HG03025 (cell line): Measurements from ENCODE around the gene ABCA2.

Source experiments
- ATAC-seq: cut with Tn5 transposase; IDR thresholded peaks from one replicate; pipeline ENCODE4 v1.9.1; 2021; ENCODE audit warnings: mild to moderate bottlenecking, moderate library complexity; ENCODE audit not compliant: unreplicated experiment, low FRiP score

ABCA2 gene, protein sequence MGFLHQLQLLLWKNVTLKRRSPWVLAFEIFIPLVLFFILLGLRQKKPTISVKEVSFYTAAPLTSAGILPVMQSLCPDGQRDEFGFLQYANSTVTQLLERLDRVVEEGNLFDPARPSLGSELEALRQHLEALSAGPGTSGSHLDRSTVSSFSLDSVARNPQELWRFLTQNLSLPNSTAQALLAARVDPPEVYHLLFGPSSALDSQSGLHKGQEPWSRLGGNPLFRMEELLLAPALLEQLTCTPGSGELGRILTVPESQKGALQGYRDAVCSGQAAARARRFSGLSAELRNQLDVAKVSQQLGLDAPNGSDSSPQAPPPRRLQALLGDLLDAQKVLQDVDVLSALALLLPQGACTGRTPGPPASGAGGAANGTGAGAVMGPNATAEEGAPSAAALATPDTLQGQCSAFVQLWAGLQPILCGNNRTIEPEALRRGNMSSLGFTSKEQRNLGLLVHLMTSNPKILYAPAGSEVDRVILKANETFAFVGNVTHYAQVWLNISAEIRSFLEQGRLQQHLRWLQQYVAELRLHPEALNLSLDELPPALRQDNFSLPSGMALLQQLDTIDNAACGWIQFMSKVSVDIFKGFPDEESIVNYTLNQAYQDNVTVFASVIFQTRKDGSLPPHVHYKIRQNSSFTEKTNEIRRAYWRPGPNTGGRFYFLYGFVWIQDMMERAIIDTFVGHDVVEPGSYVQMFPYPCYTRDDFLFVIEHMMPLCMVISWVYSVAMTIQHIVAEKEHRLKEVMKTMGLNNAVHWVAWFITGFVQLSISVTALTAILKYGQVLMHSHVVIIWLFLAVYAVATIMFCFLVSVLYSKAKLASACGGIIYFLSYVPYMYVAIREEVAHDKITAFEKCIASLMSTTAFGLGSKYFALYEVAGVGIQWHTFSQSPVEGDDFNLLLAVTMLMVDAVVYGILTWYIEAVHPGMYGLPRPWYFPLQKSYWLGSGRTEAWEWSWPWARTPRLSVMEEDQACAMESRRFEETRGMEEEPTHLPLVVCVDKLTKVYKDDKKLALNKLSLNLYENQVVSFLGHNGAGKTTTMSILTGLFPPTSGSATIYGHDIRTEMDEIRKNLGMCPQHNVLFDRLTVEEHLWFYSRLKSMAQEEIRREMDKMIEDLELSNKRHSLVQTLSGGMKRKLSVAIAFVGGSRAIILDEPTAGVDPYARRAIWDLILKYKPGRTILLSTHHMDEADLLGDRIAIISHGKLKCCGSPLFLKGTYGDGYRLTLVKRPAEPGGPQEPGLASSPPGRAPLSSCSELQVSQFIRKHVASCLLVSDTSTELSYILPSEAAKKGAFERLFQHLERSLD (N-terminal part only)

DNA sequence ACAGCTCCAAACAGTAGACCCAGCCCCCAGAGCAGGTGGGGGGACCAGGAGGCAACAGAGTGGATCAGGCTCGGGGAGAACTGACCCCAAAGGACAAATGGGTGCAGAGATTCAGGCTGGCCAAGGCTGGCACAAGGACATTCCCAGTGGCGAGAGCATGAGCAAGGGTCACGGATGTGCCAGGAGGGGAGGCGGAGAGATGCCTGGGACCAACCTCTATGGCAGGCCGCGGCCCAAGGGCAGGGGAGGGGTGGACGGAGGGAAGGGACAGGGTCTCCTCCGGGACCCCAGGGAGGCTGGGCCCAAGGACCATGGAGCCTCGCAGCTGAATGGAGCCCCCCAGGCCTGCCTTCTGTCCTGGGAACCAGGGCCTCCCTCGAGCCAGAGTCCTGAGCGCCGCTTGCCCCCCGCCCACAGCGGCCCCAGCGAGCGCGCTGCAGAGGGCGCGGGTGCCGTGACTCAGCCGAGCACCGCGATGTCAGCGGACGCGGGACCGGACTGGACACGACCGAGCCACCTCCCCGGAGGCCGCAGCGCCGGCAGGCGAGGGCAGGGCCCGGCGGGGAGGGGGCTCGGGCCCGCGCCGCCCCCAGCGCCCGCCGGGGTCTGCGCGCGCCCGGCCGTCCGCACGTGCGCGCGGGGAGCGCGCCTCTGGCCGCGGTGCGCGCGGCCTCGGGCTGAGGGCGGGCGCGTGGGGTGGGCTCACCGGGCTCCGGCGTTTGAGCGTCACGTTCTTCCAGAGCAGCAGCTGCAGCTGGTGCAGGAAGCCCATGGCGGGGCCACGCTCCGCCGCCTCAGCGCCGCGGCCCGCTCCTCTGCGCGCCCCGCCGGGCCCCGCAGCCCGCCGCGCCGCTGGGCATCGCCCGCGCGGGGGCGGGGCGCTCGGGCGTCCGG lies at the start of gene ABCA2:
Gene ABCA2 (minus strand): TSS at position 869 of the 894 bp plus-strand sequence. CDS start 97 bp downstream, at position 772.
- no peak for ATAC-seq

DNA sequence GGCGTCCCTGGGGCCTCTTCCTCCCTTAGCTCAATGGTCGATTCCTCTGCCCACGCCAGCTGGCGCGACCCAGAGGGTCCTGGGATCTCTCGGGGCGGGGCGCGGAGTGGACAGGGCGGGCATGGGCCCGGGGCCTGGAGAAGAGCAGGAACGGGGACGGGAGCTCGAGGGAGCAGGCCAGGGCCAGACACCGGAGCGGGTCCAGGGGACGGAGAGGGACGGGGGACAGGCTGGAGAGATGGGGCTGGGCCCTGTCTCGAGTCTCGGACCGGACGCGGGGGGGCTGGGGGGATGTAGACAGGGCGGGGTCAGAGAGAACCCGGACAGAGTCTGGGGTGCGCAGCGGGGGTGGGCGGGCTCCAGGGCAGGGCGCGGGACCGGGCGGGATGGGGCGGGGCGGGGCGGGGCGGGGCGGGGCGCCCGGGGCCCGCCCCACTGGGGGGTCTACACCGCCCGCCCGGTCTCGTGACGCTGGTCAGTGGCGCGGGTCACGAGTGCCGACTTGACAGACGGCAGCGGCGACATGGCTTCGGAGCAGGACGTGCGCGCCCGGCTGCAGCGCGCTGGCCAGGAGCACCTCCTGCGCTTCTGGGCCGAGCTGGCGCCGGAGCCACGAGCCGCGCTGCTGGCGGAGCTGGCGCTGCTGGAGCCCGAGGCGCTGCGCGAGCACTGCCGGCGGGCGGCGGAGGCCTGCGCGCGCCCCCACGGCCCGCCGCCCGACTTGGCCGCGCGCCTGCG lies 49.1 kb upstream of the ABCA2 start, which contains the start of gene UAP1L1:
Gene UAP1L1 (plus strand): TSS at position 508 of the 738 bp plus-strand sequence. CDS start 16 bp downstream, at position 524.
- peak; percentile 41 for ATAC-seq

DNA sequence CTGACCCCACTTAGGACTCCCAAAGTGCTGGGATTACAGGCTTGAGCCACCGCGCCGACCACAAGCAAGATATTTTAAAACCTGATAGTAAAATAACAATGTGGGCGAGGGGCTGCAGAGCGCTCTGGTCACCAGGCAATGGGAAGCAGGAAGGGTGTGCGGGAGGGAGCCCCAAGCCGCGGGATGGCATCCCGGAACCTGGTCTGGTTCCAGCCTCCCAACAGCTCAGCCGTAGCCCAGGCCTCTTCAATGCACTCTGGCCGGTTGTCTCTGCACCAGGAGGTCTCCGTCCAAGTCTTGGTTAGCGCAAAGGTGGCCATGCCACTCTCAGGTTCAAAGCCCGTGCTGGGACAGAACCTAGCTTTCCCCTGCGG lies 48.6 kb upstream of the ABCA2 start:
- no peak for ATAC-seq

DNA sequence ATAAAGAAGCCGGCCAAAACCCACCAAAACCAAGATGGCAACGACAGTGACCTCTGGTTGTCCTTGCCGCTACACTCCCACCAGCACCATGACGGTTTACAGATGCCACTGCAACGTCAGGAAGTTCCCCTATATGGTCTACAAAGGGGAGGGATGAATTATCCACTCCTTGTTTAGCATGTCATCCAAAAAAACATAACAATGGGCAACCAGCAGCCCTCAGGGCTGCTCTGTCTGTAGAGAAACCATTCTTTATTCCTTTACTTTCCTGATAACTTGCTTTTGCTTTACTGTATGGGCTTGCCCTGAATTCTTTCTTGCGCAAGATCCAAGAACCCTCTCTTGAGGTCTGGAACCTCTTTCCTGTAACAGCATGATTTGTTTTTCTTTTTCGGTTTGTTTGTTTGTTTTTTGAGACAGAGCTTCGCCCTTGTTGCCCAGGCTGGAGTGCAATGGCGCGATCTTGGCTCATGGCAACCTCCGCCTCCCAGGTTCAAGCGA lies 47.3 kb upstream of the ABCA2 start:
- ATAC-seq = no peak

DNA sequence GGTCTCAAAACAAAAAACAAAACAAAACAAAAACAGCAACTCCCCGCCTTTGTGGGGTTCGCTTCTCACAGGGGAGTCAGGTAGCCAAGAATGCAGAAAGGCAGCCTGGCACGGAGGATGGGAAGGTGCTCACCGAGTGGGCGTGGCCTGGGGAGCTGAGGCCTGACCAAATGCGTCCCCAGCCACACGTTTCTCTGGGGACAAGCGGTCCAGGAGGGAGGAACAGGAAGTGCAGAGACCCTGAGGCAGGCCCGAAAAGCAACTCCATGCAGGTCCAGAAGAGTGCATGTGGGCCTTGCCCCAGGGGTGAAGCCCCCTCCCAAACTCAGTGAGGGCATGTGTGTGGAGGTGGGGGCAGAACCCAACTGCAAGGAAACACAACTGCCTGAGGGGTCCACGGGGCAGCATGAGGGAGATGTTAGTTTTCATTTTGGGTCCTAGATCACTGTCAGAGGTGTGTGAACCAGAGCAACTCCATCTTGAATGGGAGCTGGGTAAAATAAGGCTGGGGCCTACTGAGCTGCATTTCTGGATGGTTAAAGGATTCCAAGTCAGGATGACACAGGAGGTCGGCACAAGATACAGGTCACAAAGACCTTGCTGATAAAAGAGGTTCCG lies 46.7 kb upstream of the ABCA2 start:
- no peak for ATAC-seq

DNA sequence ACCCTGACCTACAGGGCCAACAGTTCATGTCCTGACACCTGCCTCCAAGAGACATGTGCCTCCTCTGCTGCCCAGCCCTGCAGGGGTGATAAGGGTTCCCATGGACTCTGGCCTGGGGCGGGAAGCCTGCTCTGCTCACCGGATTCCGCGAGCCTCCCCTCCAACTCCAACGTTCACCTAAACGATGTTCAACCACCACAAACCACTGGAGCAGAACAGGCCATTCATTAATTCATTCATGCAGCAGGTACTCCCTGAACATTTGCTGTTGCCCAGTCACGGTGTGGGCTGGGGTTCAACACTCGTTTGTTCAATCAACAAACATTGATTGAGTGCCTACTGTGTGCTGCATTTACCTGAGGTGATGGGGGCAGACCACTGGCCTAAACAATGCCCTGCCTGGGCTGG lies 46.0 kb upstream of the ABCA2 start:
- no peak for ATAC-seq

DNA sequence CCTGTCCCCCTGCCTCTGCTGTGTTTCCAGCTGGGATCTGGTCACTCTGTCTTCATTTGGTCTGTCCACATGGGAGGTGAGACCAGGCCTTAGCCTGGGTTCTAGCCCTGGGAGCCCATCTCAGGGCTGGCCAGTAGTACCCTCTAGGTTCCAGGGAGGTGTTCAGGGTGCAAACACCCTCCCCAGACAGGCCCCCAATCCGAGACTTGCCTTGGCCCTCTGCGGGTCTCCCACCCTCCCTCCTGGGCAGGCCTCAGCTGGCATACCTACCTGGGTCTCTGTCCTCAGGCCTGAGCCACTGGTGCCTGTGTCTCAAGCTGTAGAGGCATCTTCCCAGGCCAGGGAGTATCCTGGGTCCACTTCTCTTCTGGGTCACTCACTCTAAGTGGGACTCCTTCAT lies 43.2 kb upstream of the ABCA2 start:
- no peak for ATAC-seq

DNA sequence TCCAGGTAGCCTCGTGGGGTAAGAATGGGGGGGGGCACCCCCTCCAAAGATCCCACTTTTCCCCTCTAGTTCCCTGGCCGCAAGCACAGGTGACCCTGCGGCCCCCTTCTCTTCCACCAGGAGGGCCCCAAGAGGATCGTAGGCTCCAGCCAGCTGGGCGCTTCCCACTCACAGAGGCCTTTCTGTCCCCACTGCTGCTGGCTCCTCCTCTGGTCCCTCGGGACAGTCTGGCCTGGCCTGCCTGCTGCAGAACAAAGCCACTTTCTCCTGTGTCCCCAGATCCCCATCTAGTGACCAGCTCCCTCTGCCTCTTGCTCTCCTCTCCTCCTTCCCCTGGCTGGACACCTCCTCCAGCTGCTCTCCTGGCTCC lies 42.9 kb upstream of the ABCA2 start:
- no peak for ATAC-seq

DNA sequence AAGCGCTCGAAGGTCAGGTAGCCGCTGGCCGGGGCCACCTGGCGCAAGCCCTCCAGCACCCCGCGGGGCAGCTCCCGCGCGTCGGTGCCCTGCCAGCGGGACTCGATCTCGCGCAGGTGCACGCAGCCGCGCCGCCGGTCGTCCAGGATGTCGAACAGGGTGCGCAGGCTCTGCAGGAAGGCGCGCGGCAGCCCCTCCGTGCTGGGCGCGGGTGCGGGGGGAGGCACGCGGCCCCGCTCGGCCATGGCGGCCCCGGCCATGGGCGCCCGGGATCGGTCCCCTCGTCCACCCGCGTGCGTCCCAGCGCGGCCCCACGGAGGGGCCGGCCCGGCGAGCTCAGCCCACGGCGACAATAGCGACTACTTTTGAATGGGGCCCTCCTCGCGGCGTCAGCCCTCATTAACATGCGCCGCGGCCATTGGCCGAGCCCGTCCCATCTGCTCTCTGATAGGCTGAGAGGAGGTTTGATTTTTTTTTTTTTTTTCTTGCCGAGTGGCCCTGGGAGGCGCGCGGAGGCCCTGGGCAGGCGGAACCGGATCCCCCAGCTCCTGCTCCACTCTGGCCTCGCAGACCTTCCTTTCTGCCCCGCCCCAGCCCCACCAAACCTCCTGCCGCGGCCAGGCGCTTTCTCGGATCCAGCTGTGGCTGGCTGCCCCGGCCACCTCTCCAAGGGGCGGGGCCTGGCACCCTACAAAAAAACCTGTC lies 42.3 kb upstream of the ABCA2 start, which contains the start of gene SAPCD2:
Gene SAPCD2 (minus strand): TSS at position 357 of the 705 bp plus-strand sequence. CDS start 97 bp downstream, at position 260.
- ATAC-seq = peak; percentile 50

DNA sequence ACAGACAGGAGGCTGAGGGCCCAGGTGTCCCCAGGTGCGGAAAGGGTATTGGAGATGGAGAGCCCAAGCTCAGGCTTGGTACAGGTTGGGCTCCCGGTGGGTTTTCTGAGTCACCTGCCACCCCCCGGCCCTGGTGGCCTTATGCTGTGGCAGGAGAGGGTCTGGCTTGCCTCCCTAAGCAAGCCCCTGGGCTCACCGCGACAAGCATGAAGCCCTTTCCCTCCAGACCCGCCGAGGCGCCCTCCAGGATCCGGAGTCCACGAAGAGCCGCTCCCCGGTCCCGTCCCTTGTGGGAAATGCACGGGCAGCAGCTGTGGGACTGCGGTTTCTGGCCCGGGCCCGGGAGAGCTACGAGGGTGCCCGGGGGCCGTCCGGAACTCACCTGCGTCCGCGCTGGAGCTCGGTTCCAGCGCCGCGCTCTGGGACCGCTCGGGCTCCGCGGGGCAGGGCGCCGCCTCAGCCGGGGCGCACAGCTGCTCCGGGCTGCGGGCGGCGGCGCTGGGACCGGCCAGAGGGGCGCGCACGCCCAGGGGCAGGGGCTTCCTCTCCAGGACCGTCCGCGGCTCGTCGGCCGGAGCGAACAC lies 41.6 kb upstream of the ABCA2 start:
- ATAC-seq = no peak

DNA sequence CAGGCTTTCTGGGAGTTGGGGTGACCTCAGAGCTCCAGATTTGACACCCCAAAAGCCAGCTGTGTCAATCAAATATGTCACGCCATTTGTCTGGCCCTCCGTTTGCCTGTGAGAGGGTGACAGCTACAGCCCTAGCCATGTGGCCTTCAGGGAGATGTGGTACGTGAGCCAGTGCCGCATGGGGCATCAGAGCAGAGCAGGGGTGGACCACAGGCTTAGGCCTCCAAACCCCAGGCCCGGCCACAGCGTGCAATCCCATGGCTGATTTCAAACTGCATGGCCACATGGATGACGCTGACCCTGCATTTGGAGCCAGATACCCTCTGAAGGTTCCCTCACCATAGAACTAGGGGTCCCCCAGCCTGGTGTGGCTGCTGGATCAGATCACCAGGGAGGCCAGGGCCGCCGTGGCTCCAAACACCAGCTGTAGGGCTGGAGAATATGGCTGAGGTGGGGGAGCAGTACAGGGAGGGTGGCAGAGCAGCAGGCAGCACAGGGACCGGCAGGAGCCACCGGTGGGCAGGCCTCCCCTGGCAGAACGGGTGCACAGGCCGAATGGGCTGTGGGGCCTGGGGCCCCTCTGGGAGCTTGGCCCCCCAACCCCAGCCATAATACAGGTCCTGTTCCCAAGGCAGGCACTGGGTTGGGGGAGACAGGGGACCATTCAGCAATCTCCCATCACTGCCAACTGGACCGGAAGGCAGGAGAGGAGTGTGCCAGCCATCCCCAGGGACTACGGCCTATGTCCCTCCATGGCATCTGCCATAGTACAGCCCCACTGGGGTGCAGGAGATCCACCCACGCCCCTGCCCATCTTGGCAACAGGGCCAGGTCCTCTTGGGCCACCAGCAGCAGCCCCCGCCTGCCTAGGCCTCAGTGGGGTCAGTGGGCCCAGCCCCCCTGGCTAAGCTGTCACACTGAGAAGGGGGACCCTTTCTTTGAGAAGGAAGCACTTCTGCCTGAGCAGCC lies 40.8 kb upstream of the ABCA2 start:
- no peak for ATAC-seq

DNA sequence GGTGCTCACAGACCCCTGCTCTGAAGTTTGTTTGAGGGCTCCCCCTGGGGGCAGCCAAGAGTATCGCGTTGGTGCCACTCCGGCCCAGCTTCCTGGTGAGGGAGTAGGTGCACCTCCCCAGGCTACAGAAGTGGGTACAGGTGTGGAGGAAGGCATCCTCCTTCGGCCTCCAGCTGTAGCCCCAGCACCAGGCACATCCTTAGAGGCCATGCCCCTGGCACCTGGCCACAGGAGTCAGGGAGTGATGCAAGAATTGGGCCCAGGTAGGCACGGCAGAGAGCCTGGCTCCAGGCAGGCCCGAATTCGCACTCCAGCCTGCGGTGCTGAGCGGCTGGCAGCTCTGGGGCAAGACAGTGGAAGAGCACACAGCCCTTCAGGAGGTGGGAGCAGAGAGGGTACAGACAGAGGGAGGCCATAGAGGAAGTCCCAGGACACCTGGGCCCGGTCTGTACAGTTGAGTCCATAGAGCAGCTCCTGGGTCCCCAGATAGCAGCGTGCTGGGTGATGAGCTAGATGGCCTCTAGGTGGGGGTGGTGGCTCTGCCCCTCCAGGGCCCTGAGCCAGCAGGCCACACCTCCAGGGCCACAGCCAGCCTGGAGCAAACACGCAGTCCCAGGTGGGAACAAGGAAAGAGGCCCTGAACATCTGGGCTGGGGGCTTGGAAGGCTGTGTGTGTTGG lies 40.0 kb upstream of the ABCA2 start:
- ATAC-seq = no peak

DNA sequence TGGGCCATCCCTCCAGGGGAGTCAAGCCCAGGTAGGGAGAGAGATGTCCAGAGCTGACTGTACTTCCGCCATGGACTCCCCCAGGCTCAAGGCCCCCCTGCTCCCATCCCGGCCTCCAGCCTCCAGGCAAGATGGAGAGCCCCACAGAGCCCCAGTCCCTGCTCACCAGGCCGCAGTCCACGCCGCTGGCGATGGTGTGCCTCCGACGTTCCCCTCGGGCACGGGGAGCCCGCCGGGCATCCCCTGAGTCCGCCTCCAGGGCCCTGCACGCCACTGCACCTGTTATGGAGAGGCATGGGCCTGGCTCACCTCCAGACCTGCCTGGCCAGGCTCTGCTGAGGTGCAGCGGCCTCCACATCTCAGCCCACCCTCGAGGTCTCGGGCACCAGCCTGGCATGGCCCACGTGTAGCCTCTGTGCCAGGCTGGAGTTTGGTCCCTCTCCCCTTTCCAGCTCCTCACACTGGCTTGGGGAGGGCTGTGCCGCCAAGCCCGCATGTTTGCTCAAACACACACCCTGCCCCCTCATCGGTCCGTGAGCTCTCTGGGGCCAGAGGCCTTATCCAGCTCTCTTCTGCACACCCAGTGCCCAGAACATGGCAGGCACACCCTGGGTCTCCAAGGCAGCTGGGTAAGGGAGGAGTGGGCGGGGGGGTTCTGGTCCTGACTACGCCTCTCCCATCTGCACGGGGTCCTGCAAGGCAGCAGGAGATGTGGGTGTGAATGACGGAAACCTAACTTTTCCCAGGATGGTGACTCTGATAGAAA lies 38.2 kb upstream of the ABCA2 start:
- no peak for ATAC-seq

DNA sequence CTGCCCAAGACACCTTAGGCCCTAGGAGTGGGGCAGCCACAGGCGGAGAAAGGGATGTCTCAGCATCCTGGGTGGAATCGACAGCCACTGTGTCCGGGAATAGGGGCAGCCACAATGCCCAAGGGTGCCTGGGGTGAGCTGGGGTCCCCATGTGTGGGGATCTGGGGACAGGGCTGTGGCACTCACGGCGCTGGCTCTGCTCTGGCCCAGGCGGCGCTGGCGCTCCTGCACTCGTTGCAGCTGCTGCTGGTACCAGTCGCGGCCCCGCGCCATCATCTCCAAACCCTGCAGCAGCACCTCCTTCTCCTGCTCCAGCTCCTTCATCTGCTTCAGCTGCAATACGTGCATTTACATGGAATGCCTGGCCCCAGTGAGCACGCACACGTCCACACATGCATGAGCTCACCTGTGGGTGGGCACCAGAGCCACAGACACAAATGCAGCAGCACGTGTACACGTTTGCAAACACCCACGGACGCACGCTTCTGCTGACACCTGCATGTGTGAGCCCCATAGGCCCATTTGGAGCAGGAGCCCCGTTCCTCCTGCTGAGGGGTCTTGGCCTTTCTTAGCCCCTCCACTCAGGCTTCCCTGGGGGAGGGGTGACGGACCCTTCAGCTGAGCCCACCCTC lies 37.4 kb upstream of the ABCA2 start:
- no peak for ATAC-seq

DNA sequence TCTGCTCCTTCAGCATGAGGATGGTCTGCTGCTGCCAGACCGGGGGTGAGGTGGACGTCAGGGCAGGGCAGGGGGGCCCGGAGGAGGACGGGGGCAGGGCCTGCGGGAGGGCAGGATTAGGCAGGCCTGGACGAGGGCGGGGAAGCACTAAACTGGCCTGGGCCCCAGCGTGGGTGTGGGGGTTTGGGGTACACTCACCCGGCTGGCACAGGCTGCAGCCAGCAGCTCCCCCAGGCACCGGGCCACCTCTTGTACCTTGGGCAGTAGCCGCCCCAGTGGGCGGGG lies 36.8 kb upstream of the ABCA2 start:
- ATAC-seq = no peak
